ENCODE results near the gene SMARCA4. TPM values are rescaled to one million over a fixed set of nuclear protein-coding genes. Genes with fewer than 3 reads are reported as not detected.

Gene SMARCA4
- total and polyA plus RNA-seq, 2 experiments from 2014 or later = 177 to 336 TPM

DNA sequence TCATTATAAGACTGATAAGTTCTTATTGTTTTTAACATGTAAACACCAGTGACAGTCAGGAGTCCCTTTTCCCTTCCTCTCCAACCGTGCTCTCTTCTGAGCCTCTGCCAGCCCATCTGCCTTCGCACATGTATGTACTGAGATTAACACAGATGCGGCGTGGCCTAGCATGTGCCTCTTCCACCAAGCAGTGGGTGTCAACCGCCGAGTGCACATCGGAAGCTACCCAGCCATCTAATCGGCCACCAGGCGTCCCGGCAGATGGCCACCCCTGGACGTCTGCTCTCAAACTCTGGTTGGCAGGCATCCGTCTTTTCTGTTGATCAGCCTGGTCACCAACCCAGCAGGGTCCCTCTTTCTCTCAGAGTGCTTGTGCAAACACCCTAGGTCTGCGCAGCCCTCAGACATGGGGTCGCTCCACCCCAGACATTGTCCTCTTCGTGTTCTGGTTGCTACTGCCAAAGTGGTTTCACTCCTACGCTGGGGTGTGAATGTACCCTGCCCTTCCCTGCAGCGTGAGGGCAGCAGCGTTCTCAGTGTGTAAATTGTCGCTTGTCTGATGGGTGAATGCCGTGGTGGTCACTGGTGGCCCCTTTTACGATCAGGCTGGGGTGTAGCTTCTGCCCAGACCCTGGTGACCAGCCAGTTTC, 70.7 kb downstream of the SMARCA4 start (continued):
- TF ChIP-seq, protein P1, sequence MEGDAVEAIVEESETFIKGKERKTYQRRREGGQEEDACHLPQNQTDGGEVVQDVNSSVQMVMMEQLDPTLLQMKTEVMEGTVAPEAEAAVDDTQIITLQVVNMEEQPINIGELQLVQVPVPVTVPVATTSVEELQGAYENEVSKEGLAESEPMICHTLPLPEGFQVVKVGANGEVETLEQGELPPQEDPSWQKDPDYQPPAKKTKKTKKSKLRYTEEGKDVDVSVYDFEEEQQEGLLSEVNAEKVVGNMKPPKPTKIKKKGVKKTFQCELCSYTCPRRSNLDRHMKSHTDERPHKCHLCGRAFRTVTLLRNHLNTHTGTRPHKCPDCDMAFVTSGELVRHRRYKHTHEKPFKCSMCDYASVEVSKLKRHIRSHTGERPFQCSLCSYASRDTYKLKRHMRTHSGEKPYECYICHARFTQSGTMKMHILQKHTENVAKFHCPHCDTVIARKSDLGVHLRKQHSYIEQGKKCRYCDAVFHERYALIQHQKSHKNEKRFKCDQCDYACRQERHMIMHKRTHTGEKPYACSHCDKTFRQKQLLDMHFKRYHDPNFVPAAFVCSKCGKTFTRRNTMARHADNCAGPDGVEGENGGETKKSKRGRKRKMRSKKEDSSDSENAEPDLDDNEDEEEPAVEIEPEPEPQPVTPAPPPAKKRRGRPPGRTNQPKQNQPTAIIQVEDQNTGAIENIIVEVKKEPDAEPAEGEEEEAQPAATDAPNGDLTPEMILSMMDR (conservative IDR thresholded peaks at IDR 0.05; ENCODE audit: low read depth in 2 of 2) = no peak
- TF ChIP-seq ETS1 (IDR thresholded peaks at IDR 0.05) = no peak
- TF ChIP-seq POLR2AphosphoS5 (IDR thresholded peaks at IDR 0.05; ENCODE audit: low read depth) = no peak
- TF ChIP-seq STAT1 (IDR thresholded peaks at IDR 0.05; ENCODE audit: unreplicated experiment) = no peak

DNA sequence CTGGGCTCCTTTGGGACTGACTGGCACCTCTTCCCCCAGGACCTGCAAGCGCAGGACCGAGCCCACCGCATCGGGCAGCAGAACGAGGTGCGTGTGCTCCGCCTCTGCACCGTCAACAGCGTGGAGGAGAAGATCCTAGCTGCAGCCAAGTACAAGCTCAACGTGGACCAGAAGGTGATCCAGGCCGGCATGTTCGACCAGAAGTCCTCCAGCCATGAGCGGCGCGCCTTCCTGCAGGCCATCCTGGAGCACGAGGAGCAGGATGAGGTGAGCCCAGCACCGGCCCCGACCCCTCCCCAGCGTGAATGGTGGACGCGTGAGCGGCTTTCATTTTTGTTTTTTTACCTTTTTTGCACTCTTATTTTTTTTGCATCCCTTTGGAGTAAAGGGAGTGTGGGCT, 72.4 kb downstream of the SMARCA4 start:
- H4K20me1 ChIP-seq (replicated peaks; ENCODE audit: insufficient read depth) = peaks cover 20% of the 10 kb centered on the region
- H3K79me2 ChIP-seq (replicated peaks; ENCODE audit: insufficient read depth) = peaks cover 21% of the 10 kb centered on the region
- no peaks in the 10 kb centered on the region for H3K9me3 Mint-ChIP-seq
- H2AFZ ChIP-seq = no peak overlapping the region
- H3K36me3 ChIP-seq (ENCODE audit: insufficient read depth) = peaks cover 23% of the 10 kb centered on the region
- no peak overlapping the region for H3K4me3 ChIP-seq
- DNase-seq (ENCODE audit: low spot score) (no peak), ATAC-seq (no peak)
- H3K27ac ChIP-seq (ENCODE audit: low read depth) = no peak overlapping the region
- H3K27ac Mint-ChIP-seq = no peak overlapping the region
- H3K36me3 Mint-ChIP-seq (ENCODE audit: low read depth) = peaks cover 90% of the 10 kb centered on the region
- H3K27me3 Mint-ChIP-seq (ENCODE audit: insufficient read depth, low read depth, poor library complexity) = peaks cover 18% of the 10 kb centered on the region
- no peaks in the 10 kb centered on the region for H3K9me2 ChIP-seq (ENCODE audit: insufficient read depth)
- H3F3A ChIP-seq (replicated peaks; ENCODE audit: low read depth) = peaks cover 42% of the 10 kb centered on the region
- H3K4me3 Mint-ChIP-seq = no peak overlapping the region
- no peaks in the 10 kb centered on the region for H3K4me1 Mint-ChIP-seq
- H3K27me3 ChIP-seq (ENCODE audit: insufficient read depth) = no peaks in the 10 kb centered on the region
- no peaks in the 10 kb centered on the region for H3K4me1 ChIP-seq (ENCODE audit: insufficient read depth)
- no peak overlapping the region for H3K4me2 ChIP-seq
- TF ChIP-seq, protein P1 (conservative IDR thresholded peaks at IDR 0.05; ENCODE audit: low read depth in 2 of 2) = no peak
- TF ChIP-seq POLR2AphosphoS5 (IDR thresholded peaks at IDR 0.05; ENCODE audit: low read depth) = no peak
- no peak for TF ChIP-seq STAT1 (IDR thresholded peaks at IDR 0.05; ENCODE audit: unreplicated experiment)
- TF ChIP-seq ZNF462 (CRISPR knock-in tag; IDR thresholded peaks at IDR 0.05) = no peak
- TF ChIP-seq JUNB (IDR thresholded peaks at IDR 0.05; ENCODE audit: unreplicated experiment) = no peak
- TF ChIP-seq ZNF331 (CRISPR knock-in tag; IDR thresholded peaks at IDR 0.05; ENCODE audit: low read depth) = no peak
- no peak for TF ChIP-seq ZNF114 (CRISPR knock-in tag; IDR thresholded peaks at IDR 0.05)
- no peak for TF ChIP-seq ETS1 (IDR thresholded peaks at IDR 0.05)
- no peak for TF ChIP-seq EZH2phosphoT487 (IDR thresholded peaks at IDR 0.05; ENCODE audit: unreplicated experiment)
- no peak for TF ChIP-seq NANOG (IDR thresholded peaks at IDR 0.05; ENCODE audit: borderline replicate concordance)
- TF ChIP-seq EZH2 (IDR thresholded peaks at IDR 0.05; ENCODE audit: low read depth, unreplicated experiment) = no peak

Data from GM23338 (cell line).